Measurements from ENCODE around the gene CRISPLD2.
"Not testable (repeated sequence)": the region's sequence is repeated elsewhere in the genome, so short reads cannot be mapped to it uniquely, and the experiment has no call there.

Gene CRISPLD2

DNA sequence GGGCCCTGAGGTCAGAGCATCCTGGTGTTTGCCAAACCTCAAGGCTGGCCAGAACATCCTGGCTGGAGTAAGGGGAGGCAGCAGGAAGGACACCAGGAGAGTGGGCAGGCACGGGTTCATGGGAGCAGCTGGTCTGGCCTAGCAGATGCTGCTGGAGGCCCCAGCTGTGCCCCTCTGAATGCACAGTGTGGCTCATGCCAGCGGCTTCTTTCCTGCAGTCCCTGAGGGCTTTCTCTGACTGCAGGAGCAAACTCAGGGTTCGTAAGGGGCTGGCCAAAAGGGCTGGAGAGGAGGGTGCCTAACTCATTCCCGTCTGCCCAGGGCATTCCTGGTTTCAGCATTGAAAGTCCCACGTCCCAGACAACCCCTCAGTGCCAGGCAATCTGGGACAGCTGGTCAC is 112.9 kb downstream of the CRISPLD2 start:
- no peak for DNase-seq (ENCODE audit: low read depth)

DNA sequence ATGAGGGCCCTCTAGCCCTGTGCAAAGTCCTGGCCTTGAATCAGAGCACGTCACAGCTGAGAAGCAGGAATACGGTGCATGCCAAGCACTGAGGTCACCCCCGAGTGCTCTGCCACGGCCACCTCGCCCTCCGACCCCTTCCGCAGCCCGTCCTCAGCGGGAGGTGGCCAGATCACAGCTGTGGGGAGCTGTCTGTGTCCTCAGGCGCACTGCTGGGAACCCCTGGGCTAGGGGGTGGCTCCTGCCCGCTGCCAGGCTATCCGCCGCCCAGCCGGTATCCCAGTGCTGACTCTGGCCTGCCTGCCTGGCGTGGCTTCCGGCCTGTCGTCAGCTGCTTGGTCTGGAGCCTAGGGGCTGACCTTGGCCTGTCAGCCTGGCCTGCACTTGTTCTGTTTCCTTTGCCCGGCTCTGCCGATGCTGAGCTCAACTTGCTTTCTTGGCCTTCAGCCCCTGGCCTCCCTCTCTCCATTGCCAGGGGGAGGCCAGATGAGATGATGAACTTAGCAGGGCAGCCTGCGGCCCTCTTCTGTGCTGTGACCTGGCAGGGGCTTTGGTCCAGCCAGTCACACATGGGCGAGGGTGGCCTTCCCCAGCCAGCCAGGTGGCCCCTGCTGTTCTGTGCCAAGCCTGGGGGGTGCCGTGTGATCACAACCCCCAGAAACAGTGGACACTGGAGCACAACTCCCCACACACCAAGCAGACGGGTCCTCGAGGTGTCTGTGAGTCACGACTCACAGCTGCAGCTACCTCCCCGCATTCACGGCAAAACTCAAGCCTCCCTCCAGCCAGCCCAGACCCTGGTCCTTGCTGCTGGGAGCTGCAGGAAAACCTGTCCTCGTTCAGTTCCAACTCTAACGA is 114.2 kb downstream of the CRISPLD2 start:
- no peak for DNase-seq (ENCODE audit: low read depth)

DNA sequence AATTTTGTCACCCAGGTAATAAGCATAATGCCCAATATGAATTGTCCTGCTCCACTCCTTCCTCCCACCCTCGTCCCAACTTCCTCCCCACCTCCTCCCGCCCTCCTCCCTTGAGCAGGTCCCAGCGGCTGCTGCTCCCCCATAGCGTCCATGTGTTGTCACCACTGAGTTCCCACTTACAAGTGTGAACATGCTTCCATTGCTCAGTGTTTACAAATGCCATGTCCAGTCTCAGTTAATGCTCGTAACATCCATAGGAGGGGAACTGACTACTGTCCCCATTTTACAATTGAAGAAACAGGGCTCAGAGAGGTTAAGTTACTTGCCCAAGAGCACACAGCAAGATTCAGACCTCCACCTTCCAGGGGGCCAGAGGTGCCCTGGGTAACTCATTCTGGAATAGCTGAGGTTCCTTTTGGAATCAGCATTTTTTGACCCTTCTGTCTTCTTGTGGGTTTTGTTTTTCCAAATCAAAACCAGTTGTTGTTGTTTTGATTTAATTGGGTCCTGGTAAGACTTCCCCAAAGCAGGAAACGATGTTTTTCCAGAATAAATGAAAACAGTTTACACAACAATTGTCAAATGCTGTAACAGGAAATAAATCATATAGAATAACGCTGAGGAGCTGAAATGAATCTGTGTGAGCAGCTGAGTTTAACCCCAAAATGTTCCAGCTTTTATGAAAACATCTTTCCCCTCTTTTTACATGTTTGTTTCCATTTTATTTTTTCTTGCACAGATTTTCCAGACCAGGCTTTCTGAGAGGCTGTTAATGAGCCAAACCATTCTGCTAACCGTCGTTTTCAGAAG is 117.6 kb downstream of the CRISPLD2 start:
- DNase-seq (ENCODE audit: low read depth): no peak

DNA sequence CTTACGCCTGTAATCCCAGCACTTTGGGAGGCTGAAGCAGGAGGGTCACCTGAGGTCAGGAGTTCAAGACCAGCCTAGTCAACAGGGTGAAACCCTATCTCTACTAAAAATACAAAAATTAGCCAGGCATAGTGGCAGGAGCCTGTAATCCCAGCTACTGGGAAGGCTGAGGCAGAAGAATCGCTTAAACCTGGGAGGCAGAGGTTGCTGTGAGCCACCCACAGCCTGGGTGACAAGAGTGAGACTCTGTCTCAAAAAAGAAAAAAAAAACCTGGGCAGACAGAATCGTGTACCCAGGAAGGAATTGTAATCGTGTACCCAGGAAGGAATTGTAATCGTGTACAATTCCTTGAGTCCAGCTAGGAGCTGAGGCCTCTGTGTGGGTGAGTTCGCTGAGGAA is 118.8 kb downstream of the CRISPLD2 start:
- not testable (repeated sequence) for DNase-seq (ENCODE audit: low read depth)

- no peak for DNase-seq (ENCODE audit: low read depth)
Observed at GRCh38 chr16:84940670-84941551, 121.1 kb downstream of the CRISPLD2 start.

DNA sequence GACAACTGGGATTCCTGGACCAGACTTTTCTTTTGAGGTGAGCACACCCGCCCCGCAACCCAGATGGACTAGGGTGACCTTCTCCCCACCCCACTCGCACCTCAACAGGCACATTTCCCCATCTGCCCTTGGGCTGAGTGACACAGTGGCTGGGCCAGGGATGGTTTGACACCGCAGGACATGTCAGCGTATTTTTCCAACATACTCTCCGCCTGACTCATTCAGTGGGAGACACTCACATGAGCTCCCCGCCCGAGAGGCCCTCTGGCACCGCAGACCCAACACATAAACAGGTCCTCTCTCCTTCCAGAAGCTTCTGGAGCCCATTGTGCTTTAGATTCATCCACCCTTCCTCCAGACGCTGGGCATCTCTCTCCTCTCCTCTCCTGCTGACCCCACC is 122.1 kb downstream of the CRISPLD2 start:
- DNase-seq (ENCODE audit: low read depth): no peak

DNA sequence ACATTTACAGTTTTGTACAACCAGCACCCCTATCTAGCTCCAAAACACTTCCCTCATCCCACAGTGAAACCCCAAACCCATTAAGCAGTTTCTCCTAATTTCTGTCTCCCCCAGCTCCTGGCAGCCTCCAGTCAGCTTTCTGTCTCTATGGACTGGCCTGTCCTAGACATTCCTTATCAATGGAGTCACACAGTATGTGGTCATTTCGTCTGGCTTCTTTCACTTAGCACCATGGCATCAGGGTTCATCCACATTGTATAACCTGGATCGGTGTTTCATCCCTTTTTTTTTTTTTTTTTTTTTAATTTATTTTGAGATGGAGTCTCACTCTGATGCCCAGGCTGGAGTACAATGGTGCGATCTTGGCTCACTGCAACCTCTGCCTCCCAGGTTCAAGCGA is 123.0 kb downstream of the CRISPLD2 start:
- DNase-seq (ENCODE audit: low read depth): no peak

DNA sequence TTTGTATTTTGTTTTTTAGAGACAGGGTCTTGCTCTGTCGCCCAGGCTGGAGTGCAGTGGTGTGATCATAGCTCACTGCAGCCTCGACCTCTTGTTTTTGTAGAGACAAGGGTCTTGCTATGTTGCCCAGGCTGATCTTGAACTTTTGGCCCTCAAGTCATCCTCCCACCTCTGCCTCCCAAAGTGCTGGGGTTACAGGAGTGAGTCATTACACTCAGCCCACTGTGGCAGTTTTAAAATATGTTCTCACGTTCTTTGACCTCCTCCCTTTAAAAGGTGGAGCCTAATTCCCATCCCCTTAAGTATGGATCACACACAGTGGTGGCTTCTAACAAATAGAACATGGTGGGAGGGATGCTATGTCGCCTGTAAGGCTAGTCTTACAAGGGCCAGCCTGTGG is 123.8 kb downstream of the CRISPLD2 start:
- no peak for DNase-seq (ENCODE audit: low read depth)

- no peak for DNase-seq (ENCODE audit: low read depth)
Observed at GRCh38 chr16:84947022-84947421, 127.2 kb downstream of the CRISPLD2 start.

- DNase-seq (ENCODE audit: low read depth): no peak
Observed at GRCh38 chr16:84947996-84948850, 128.4 kb downstream of the CRISPLD2 start.

DNA sequence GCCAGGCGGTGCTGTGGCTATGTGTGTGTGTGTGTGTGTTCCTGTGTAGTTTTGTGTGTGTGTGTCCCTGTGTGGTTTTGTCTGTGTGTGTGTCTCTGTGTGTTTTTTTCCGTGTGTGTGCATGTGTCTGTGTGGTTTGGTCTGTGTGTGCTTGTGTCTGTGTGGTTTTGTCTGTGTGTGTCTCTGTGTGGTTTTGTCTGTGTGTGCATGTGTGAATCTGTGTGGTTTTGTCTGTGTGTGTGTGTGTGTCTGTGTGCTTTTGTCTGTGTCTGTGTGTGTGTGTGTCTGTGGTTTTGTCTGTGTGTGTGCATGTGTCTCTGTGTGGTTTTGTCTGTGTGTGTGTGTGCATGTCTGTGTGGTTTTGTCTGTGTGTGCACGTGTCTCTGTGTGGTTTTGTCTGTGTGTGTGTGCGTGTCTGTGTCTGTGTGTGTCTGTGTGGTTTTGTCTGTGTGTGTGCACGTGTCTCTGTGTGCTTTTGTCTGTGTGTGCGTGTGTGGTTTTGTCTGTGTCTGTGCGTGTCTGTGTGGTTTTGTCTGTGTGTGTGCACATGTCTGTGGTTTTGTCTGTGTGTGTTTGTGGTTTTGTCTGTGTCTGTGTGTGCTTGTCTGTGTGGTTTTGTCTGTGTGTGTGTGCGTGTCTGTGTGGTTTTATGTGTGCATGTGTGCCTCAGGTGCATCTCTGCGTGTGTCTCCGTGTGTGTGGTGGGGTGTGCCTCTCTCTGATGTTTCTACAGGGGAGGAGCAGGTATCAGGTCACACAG is 129.2 kb downstream of the CRISPLD2 start:
- DNase-seq (ENCODE audit: low read depth): no peak

DNA sequence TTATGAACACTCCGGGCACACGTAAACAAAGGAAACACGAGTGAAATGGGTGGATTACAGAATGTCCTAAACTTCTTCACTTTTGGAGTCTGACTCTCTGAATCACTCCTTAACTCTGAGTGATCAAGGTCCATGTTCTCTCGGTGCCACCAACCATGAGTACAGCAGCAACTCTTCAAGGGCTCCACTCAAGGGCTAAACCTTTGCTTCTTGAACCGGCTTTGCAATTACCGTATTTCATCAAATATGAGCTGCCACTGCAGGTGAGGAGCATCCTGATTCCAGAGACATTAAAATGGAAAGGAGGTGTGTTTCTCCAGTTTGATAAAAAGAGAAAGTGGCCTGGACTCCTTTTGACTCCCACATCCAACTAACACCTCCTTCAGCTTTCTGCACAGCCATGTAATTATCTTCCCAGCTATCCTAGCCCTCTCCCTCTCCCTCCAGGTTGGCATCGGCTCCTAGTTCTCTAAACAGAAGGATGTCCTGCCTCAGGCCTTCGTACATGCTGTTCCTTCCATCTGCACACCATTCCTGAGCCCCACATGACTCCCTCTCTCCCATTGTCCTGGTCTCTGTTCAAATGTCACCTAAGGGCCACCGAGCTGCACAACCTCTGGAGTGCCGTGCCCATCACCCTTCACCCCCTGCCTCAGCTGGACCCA is 130.1 kb downstream of the CRISPLD2 start:
- DNase-seq (ENCODE audit: low read depth): no peak

- DNase-seq (ENCODE audit: low read depth): peak; percentile 20
Observed at GRCh38 chr16:84950906-84951305, 131.1 kb downstream of the CRISPLD2 start.

DNA sequence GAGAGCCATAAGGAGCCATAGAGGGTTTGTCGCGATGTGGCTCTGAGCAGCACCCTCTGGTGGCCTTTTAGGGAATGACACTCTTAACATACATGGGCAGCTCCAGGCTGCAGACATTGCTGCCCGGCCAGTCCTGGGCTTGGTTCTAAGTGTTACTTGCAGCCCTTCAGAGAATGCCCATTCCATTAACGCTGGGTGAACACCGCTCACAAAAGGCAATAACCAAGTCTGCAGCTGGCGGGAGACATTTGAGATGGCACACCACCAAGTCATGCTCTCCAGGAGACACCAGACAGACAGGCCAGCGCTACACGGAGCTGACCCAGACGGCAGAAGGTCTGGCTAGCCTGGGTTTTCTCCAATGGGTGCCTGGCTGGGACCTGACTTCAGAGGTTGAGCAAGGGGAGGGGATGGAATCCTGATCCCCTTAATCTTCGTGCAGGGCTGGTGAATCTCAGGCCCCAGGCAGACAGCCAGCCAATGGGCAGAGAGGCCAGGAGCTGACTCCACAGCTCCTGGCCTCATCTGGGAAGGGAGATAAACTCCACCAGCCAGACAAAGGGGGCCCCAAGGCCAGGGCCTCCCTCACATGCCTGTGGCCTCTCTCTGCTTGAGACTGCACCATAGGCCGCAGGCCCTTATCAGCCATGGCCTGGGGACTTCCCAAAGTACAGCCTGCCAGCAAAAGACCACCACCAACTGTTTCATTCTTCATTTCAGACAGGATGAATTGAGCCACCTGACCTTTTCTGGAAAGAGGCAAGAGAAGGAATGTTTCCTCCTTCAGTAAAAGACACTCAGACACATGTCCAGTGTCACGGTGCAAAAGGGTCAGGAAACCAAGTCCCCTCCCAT is 132.8 kb downstream of the CRISPLD2 start:
- DNase-seq (ENCODE audit: low read depth): peak; percentile 61

DNA sequence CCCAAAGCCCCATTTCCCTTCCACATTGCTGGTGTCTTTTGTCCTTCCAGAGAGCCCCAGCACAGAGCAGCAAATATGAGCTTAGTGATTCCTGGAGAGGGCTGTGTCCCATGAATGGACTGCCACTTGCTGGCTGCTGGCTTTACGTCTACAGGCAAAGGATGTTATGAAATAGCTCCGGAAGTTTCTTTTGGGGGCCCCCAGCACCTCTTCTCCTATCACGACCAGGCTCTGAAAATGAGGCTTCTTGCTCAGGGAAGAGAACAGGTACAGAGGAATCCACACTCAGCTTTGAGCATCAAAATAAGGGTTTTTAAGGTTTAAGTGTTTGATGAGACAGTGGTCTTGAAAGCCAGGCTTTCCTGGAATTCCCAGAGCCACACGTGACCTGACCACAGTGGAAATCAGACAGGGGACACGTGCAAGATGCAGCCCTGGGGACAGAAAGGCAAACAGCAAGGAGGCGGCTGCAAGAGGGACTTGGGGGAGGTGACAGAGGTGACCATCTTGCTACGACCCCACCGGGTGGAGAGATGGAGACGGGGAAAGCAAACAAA is 133.5 kb downstream of the CRISPLD2 start:
- no peak for DNase-seq (ENCODE audit: low read depth)

DNA sequence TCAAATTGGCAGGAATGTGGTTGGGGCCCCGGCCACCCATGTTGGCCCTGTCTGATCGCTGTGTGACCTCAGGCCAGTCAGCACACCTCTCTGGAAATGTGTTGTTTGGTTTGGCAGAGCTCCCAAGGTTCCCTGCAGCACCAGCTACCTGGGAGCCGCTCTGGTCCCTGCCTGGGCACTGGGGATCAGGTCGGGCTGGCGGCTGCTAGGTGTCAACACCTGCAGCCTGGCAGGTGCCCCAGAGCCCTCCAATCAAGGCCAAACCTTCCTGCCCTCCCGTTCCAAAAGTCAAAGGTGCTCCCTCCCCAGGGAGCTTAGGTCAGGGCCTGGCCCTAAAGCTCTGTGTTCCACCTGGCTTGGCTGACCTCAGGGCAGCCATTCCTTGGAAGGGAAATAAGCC is 135.6 kb downstream of the CRISPLD2 start:
- DNase-seq (ENCODE audit: low read depth): no peak

DNA sequence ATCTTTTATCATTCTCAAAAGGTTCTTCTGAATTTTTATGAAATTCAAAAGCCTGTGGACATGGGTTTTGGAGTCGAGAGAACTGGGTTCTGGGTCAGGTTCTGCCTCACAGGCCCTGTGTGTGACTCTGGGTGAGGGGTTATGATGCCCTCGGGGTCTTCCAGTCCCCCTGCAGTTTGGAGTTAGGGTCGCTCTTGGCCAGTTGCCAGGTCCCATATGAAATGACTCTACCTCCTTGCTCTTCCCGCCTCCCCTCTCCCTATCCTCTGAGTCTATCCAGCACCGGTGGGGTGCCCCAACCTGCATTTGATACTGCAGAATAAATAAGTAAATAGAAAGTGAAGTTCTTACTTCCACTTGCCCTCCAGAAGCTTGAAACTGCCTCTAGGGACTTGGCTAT is 137.4 kb downstream of the CRISPLD2 start:
- no peak for DNase-seq (ENCODE audit: low read depth)

- no peak for DNase-seq (ENCODE audit: low read depth)
Observed at GRCh38 chr16:84957792-84958191, 138.0 kb downstream of the CRISPLD2 start.

Data from activated T-cell treated with anti-CD3 and anti-CD28 coated beads for 24 hours (primary cell).